ENCODE measurements around the gene ACADS. TPM values are rescaled to one million over a fixed set of nuclear protein-coding genes. Genes with fewer than 3 reads are reported as not detected.

Gene ACADS
- total RNA-seq, 1 donor from 2014 or later: 14.2 TPM

- intact Hi-C loops (cut with DNase I): no loop called here
- peak; percentile 67 for ATAC-seq
- DNase-seq (ENCODE audit: low spot score): no peak
These were observed 16.1 kb downstream of the ACADS start for GRCh38 chr12:120741476-120742421.

- DNase-seq (ENCODE audit: low spot score): no peak
- no peak for ATAC-seq
- intact Hi-C loops (cut with DNase I): no loop called here
These were observed 19.4 kb downstream of the ACADS start for GRCh38 chr12:120744922-120745493.

DNA sequence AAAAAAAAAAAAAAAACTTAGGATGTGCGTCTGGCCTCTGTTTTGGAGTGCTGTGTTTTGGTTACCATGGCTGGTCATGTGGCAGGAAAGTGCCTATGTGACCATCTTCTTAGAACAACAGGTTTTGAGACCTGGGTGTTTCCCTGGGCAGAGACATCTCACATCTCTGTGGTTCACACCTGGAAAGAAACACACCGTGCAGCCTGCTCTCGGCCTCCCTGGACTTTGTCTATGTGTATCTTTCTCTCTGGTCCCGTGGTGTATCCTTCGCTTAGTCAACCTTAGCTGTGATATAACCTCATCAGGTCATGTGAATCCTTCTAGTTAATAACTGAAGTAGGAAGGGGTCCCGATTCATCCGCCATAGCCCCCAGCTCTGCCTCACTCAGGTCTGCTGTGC is 22.6 kb downstream of the ACADS start:
- ATAC-seq: no peak
- intact Hi-C loops (cut with DNase I): no loop called here

DNA sequence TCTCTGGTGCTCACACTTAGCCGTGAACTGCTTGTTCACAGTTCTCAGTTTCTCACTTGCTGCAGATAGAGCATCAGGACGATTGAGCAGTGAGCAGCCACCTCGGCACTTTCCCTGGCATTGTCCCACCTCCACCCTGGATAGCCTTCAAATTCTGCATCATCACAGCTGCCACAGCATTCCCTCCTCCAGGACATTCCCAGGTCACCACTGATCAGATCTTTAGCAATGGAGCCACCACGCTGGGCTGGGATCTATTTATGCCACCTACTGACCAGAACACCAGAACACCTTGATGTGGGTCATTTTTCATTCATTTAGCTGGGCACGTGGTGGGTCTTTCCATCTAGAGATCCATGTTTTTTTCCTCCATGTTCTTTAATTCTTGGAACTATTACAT is 23.6 kb downstream of the ACADS start:
- ATAC-seq (no peak), DNase-seq (ENCODE audit: low spot score) (no peak)
- intact Hi-C loops (cut with DNase I): no loop called here

More for the DNA sequence above, 22.6 kb downstream of the ACADS start:
- no peak for DNase-seq (ENCODE audit: low spot score)

DNA sequence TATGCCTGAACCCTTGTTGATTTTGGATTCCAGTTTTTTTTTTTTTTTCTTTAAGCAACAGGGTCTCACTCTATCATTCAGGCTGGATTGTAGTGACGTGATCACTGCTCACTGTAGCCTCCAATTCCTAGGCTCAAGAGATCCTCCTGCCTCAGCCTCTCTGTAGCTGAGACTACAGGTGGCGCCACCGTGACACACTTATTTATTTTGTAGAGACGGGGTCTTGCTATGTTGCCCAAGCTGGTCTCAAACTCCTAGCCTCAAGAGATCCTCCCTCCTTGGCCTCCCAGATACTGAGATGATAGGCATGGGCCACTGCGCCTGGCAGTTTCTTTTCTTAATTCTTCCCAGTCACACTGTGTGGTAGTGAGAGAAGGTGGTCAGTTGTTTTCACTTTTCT is 25.2 kb downstream of the ACADS start:
- intact Hi-C loops (cut with DNase I): no loop called here
- DNase-seq (ENCODE audit: low spot score) (no peak), ATAC-seq (no peak)

DNA sequence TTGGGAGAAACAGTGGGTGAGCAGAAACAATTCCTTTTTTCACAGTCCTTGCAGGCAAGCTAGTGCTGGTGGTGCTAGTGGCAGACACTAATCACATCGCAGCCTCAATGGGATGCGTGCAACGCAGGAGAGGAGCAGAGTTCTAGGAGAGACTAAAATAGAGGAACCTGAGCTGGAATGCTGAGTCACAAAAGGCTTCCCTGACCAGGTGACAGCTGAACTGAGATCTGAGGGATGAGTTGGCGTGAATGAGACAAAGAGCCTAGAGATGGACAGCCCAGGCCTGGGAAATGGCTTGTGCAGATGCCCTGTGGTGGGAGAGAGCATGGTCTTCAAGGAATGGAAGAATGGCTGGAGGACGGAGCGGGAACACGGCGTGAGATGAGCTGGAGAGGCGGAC is 25.8 kb downstream of the ACADS start:
- intact Hi-C loops (cut with DNase I): no loop called here
- no peak for DNase-seq (ENCODE audit: low spot score)
- no peak for ATAC-seq

GRCh38 chr12:120754792-120755191 is 29.2 kb downstream of the ACADS start:
- ATAC-seq: no peak
- intact Hi-C loops (cut with DNase I): no loop called here
- no peak for DNase-seq (ENCODE audit: low spot score)

DNA sequence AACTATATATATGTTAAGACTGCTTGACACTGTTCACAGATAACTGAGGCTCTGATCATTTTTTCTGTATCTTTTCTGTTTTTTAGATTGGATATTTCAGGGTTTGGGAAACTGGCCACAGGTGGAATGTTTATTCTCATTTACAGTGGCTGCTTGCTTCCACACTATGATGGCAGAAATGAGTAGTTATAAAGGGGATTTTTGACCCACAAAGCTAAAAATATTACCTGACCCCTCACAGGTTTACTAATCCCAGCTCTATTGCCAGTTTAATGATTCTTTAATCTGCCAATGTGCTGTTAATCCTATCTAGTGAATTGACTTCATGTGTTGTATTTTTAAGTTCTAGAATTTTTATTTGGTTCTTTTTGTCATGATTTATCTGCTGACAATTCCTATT is 29.6 kb downstream of the ACADS start:
- ATAC-seq: no peak
- no peak for DNase-seq (ENCODE audit: low spot score)
- intact Hi-C loops (cut with DNase I): no loop called here

DNA sequence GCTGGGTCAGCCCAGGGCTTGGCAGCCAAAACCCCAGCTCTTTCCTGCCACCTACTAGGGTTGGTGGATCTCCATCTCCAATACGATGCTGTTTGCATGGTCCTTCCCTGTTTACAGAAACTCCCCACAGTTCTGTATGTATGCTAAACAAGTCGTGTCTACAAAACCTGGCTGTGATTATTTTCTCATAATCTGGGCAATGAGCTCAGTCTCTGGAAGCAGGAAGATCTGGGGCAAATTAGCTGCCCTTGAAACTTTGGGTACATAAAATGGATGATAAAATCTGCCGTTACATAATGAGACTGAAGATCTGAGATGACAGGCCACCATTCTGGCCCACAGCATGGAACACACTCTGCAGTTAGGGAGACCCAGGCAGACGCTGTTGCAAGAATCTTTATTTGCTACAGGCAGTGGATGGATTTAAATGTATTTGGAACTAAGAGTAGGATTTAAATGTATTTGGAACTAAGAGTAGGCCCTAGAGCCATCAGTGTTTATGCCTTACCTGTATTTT is 31.7 kb downstream of the ACADS start:
- DNase-seq (ENCODE audit: low spot score): no peak
- ATAC-seq: no peak
- intact Hi-C loops (cut with DNase I): no loop called here

DNA sequence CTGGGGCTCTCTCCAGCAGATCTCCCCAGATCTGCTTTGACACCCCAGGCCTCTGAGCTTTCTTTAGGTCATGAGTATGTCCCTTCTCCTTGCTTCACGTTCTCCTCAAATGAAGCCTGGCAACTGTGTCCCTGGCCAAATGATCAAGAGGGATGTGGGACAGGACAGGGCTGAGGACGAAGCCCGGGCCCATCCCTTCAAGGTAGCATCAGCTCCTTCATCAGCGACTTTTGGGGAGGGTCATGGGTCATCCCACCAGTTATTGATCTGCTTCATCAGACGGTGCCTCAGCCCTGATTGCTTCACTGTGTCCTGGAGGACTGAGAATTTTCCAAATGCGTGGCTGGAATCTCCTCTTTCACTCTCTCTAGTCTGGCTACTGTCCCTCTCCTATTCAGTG is 32.3 kb downstream of the ACADS start:
- DNase-seq (ENCODE audit: low spot score): no peak
- intact Hi-C loops (cut with DNase I): no loop called here
- ATAC-seq: no peak

DNA sequence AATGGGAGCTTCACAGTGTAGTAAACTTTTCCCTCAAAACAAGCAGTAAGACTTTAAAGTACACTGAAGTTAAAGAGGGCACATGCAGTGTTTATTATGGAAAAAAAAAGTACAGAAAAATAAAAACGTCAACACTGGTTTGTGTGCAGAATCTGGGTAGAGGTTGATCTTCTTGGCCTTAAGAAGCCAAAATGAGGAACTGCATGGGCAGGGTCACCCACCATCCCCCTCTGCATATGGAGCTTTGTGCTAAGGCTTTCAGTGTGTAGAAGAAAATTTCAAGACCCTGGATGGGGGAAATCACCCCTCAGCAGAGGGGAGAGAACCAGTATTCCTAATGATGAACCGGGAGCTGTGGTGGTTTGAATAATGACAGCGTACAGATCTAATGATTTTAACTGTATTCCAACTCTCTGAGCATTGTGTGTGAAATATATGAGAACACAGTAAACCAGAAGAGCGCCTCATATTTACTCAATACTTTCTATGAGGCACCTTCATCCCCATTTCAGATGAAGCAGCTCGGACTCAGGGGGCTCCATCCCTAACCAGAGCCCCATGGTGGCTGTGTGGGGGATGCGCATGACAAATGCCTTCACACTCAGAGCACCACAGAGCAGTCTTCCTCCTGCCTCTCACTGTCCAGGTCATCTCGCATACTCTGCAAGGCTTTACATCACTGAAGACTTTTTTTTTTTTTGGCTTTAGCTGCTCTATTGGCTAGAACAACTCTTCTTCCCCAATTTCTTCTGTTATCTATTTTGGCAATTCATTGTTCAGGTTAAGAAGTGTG is 33.4 kb downstream of the ACADS start:
- no peak for DNase-seq (ENCODE audit: low spot score)
- intact Hi-C loops (cut with DNase I): no loop called here
- no peak for ATAC-seq

DNA sequence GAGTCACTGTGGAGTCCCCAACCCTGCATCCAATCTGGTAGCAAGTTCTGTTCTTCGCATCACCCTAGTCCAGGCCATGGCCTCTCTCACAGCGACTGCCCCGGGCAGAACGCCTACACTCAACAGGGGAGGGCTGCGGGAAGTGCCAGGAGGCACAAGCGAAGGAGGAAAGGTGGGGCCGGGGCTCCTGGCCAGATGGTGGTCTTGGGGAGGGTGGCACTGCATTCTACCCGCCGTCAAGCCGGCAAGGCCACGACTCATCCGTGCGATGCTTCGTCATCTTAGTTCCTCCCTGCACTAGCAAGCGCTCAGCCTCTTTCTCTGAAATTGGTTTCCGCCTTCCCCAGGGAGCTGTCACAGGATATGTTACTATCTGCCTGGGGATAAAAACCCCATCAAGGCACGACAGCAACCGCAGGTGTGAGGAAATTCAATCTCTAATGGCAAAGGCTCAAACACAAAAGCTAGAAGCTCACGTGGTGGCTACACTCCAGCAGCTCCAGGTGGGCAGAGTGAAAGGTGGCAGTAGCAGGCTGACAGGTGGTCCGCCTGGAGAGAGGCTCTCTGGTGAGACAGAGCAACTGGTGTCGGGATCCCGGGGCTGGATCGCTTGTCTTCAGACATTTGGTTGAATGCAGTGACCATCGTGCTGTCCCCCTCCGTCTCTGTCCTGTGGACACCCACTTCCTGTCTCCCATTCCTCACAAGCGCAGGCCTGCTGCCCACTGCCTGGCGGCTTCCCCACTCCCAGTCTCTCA is 34.1 kb downstream of the ACADS start:
- ATAC-seq: no peak
- intact Hi-C loops (cut with DNase I): no loop called here
- no peak for DNase-seq (ENCODE audit: low spot score)

DNA sequence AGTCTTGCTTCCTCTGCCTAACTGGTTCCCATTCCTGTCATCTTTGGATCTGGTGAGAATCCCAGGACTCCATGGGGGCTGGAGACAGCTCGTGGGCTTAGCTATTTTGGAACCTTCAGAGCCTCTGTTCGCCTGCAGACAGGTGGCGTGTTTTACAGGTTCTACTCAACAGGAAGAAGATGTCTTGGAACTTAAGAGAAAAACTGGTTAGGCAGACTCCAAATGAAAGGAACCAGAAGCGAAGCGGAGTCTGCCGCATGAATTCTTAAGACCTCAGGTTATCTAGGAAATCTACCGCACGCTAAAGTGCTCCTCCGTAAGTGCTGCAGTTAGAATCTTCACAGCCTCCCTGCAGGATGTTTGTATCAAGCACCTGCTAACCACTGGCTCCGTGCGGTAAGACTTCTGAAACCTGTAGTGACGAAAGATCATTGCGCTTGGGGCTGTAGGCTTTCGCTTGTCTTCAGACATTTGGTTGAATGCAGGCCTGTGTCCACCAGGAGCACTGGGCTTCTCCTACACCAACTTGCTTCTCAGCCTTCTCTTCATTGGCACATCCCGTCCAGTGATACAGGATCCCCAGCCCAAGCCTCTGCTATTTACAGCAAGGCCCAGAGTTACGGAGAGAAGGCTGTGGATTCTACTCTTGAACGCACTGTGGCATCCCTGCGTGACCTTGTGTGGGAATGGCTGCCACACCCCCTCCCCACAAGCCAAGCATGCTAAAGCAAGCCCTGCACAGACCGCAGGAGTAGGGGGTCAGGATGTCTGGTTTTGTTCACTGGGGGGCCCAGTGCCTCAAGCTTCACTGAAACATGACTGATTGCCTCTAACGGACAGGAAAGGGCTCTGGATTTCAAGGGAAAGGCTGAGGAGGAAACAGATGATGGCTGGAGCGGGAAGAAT is 35.0 kb downstream of the ACADS start:
- DNase-seq (ENCODE audit: low spot score): no peak
- intact Hi-C loops (cut with DNase I): no loop called here
- ATAC-seq: no peak

DNA sequence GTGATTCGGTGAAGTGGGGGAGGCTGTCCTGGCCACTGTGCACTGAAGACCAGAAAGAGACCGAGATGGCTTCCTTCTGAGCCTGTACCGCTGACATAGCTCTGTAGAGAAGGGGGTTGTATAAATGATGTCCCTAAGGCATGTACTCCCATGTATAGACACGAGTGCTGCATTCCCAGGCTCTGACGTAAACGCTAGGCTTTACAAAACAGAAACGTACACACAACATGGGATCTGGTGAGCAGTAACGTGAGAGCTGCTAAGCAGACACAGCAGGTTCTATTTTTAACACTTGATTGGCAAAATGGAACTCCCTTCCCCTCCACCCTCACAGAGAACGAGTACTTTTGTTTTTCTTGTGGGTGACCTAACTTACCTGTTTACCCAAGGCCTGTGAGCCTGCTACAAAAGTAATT is 35.9 kb downstream of the ACADS start:
- peak; percentile 74 for ATAC-seq
- DNase-seq (ENCODE audit: low spot score): no peak
- intact Hi-C loops (cut with DNase I): no loop called here

DNA sequence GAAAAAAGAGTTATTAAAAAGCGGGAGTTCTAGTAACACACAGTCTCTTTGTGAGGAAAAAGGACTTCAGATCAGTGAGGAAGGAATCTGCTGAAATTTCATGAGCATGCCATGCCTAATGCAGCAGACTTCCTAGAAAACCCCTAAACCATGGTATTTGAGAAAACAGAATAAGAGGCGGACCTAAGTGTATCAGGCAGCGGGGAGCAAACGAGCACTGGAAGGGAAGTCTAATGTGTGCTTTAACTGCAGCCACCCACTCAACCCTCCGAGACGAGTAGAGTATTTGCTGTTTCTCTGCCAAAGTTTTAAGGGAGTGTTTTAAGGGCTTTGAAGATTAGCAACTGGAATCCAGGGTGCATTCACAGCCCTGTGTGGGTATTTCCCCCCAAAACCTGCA is 36.5 kb downstream of the ACADS start:
- ATAC-seq: peak; percentile 32
- intact Hi-C loops (cut with DNase I): no loop called here
- no peak for DNase-seq (ENCODE audit: low spot score)

- DNase-seq (ENCODE audit: low spot score): no peak
- ATAC-seq: no peak
- intact Hi-C loops (cut with DNase I): no loop called here
These were observed 37.6 kb downstream of the ACADS start for GRCh38 chr12:120763250-120763649.

- intact Hi-C loops (cut with DNase I): no loop called here
- ATAC-seq: no peak
- DNase-seq (ENCODE audit: low spot score): no peak
These were observed 39.2 kb downstream of the ACADS start for GRCh38 chr12:120764816-120765215.

DNA sequence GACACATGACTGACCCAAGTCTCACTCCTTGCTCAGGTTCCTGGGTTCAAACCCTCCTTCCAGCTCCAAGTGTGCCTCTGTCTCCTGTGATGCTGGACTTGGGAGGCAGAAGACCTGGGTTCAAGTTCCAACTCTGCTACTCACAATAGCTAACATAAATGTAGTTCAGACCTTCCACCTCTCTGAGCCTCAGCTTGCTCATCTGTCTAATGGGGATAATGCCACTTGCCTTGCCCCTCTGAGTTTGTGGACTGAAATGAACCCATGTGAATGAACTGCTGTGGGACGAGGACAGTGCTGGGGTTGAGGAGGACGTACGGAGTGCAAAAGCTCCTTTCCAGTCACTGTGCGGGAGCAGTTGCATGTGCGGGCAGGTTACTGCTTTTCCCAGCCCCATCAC is 40.9 kb downstream of the ACADS start:
- no peak for ATAC-seq
- no peak for DNase-seq (ENCODE audit: low spot score)
- intact Hi-C loops (cut with DNase I): no loop called here
